SK-N-SH treated with all-trans-retinoic acid at 6 μM for 48 hours (cell line): ENCODE results near the gene TSKS.

ENCODE experiments used
- ATAC-seq: fragments of 200-7000 bp; cut with Tn5 transposase; 3 replicates; pipeline ENCODE4 v1.9.1; 2020; ENCODE audit warnings: mild to moderate bottlenecking, moderate library complexity
- ARNTL ChIP-seq: fragments of 450-650 bp; formaldehyde crosslinking; IDR thresholded peaks from 2 replicates; pipeline ENCODE4 v1.5.0; 2020; ENCODE audit warnings: low read depth, mild to moderate bottlenecking, moderate library complexity, borderline replicate concordance
- BACH2 ChIP-seq: fragments of 250-450 bp; sonication (Bioruptor Pico); IDR thresholded peaks from 2 replicates; pipeline ENCODE4 v1.9.0; 2021; ENCODE audit warnings: mild to moderate bottlenecking, borderline replicate concordance
- CREB5 ChIP-seq: fragments of 250-450 bp; sonication (Bioruptor Pico); IDR thresholded peaks from 2 replicates; pipeline ENCODE4 v1.5.1; 2020; ENCODE audit warnings: low read depth, mild to moderate bottlenecking, moderate library complexity
- CSDC2 ChIP-seq: fragments of 250-450 bp; sonication (Bioruptor Pico); IDR thresholded peaks from 2 replicates; pipeline ENCODE4 v1.5.0; 2020; ENCODE audit warnings: mild to moderate bottlenecking, moderate library complexity
- ESRRG ChIP-seq: fragments of 250-450 bp; sonication (Bioruptor Pico); IDR thresholded peaks from 2 replicates; pipeline ENCODE4 v1.6.1; 2021; ENCODE audit warnings: mild to moderate bottlenecking
- GLIS3 ChIP-seq: fragments of 250-450 bp; sonication (Bioruptor Pico); IDR thresholded peaks from 2 replicates; pipeline ENCODE4 v1.5.0; 2020; ENCODE audit warnings: mild to moderate bottlenecking, moderate library complexity
- ISL1 ChIP-seq: fragments of 250-450 bp; sonication (Bioruptor Pico); IDR thresholded peaks from 2 replicates; pipeline ENCODE4 v2.1.2; 2022; ENCODE audit warnings: mild to moderate bottlenecking, moderate library complexity
- OSR1 ChIP-seq: fragments of 250-450 bp; sonication (Bioruptor Pico); IDR thresholded peaks from 2 replicates; pipeline ENCODE4 v1.8.0; 2022; ENCODE audit warnings: moderate library complexity, mild to moderate bottlenecking, inconsistent platforms
- PPARA ChIP-seq: fragments of 250-450 bp; sonication (Bioruptor Pico); IDR thresholded peaks from 2 replicates; pipeline ENCODE4 v1.5.0; 2020; ENCODE audit warnings: mild to moderate bottlenecking, borderline replicate concordance
- SNAI2 ChIP-seq: fragments of 250-450 bp; sonication (Bioruptor Pico); IDR thresholded peaks from 2 replicates; pipeline ENCODE4 v1.5.0; 2020; ENCODE audit warnings: mild to moderate bottlenecking, moderate library complexity
- TCF4 ChIP-seq: fragments of 250-450 bp; sonication (Bioruptor Pico); IDR thresholded peaks from 2 replicates; pipeline ENCODE4 v1.8.0; 2021; ENCODE audit warnings: mild to moderate bottlenecking, moderate library complexity, borderline replicate concordance
- TOX ChIP-seq: fragments of 250-450 bp; sonication (Bioruptor Pico); IDR thresholded peaks from 2 replicates; pipeline ENCODE4 v1.8.0; 2021; ENCODE audit warnings: mild to moderate bottlenecking, moderate library complexity, borderline replicate concordance
- ZFP3 ChIP-seq: fragments of 250-450 bp; sonication (Bioruptor Pico); IDR thresholded peaks from 2 replicates; pipeline ENCODE4 v1.5.0; 2020; ENCODE audit warnings: mild to moderate bottlenecking, moderate library complexity
- ZFP30 ChIP-seq: fragments of 450-650 bp; formaldehyde crosslinking; IDR thresholded peaks from 2 replicates; pipeline ENCODE4 v1.5.0; 2022; ENCODE audit warnings: mild to moderate bottlenecking, moderate library complexity
- ZNF8 ChIP-seq: fragments of 450-650 bp; formaldehyde crosslinking; IDR thresholded peaks from 2 replicates; pipeline ENCODE4 v1.5.0; 2020; ENCODE audit warnings: mild to moderate bottlenecking, moderate library complexity
- TF ChIP-seq, protein P1 (sequence below): fragments of 250-450 bp; sonication (Bioruptor Pico); IDR thresholded peaks from 2 replicates; pipeline ENCODE4 v1.5.1; 2021; ENCODE audit warnings: mild to moderate bottlenecking, moderate library complexity
- TF ChIP-seq, protein P2 (sequence below): fragments of 250-450 bp; sonication (Bioruptor Pico); IDR thresholded peaks from 2 replicates; pipeline ENCODE4 v1.8.0; 2021; ENCODE audit warnings: low read depth, mild to moderate bottlenecking, moderate library complexity, borderline replicate concordance
- TF ChIP-seq, protein P3 (sequence below): fragments of 250-450 bp; sonication (Bioruptor Pico); IDR thresholded peaks from 2 replicates; pipeline ENCODE4 v1.5.0; 2020; ENCODE audit warnings: mild to moderate bottlenecking, moderate library complexity
- TF ChIP-seq, protein P4 (sequence below): fragments of 250-450 bp; sonication (Bioruptor Pico); IDR thresholded peaks from 2 replicates; pipeline ENCODE4 v1.8.0; 2020; ENCODE audit warnings: mild to moderate bottlenecking, moderate library complexity, borderline replicate concordance

Gene TSKS

GRCh38 chr19:49781394-49781793 lies 18.3 kb upstream of the TSKS start (continued):
- TF ChIP-seq, protein P1, sequence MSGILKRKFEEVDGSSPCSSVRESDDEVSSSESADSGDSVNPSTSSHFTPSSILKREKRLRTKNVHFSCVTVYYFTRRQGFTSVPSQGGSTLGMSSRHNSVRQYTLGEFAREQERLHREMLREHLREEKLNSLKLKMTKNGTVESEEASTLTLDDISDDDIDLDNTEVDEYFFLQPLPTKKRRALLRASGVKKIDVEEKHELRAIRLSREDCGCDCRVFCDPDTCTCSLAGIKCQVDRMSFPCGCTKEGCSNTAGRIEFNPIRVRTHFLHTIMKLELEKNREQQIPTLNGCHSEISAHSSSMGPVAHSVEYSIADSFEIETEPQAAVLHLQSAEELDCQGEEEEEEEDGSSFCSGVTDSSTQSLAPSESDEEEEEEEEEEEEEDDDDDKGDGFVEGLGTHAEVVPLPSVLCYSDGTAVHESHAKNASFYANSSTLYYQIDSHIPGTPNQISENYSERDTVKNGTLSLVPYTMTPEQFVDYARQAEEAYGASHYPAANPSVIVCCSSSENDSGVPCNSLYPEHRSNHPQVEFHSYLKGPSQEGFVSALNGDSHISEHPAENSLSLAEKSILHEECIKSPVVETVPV (CRISPR knock-in tag): no peak
- TF ChIP-seq, protein P2, sequence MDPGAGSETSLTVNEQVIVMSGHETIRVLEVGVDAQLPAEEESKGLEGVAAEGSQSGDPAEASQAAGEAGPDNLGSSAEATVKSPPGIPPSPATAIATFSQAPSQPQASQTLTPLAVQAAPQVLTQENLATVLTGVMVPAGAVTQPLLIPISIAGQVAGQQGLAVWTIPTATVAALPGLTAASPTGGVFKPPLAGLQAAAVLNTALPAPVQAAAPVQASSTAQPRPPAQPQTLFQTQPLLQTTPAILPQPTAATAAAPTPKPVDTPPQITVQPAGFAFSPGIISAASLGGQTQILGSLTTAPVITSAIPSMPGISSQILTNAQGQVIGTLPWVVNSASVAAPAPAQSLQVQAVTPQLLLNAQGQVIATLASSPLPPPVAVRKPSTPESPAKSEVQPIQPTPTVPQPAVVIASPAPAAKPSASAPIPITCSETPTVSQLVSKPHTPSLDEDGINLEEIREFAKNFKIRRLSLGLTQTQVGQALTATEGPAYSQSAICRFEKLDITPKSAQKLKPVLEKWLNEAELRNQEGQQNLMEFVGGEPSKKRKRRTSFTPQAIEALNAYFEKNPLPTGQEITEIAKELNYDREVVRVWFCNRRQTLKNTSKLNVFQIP (CRISPR knock-in tag): no peak
- TF ChIP-seq ZFP3: no peak
- TF ChIP-seq ZFP30: no peak
- no peak for TF ChIP-seq BACH2 (CRISPR knock-in tag)
- no peak for TF ChIP-seq CSDC2 (CRISPR knock-in tag)
- TF ChIP-seq ESRRG (CRISPR knock-in tag): no peak
- no peak for TF ChIP-seq CREB5 (CRISPR knock-in tag)

DNA sequence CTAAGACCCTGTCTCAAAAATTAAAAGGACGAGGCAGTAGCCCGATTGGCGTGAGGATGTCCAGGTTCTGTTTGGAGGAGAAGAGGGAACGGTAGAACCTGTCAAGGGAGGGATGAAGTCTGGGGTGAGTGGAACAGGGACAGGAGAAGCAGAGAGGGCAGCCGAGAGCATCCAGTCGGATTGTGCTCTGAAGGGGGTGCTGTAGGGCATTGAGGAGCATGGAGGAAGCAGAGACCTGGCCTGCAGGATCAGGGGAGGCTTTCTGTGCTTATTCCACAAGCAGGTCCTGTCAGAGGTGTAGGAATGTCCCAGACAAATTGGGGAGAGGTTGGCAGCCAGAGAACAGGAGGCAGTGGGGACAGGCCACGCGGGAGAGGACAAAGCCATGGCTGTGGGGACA lies 17.8 kb upstream of the TSKS start:
- TF ChIP-seq SNAI2: no peak
- TF ChIP-seq TOX (CRISPR knock-in tag): no peak
- TF ChIP-seq TCF4 (CRISPR knock-in tag): no peak
- TF ChIP-seq ARNTL: no peak
- TF ChIP-seq CSDC2 (CRISPR knock-in tag): no peak
- no peak for ATAC-seq

DNA sequence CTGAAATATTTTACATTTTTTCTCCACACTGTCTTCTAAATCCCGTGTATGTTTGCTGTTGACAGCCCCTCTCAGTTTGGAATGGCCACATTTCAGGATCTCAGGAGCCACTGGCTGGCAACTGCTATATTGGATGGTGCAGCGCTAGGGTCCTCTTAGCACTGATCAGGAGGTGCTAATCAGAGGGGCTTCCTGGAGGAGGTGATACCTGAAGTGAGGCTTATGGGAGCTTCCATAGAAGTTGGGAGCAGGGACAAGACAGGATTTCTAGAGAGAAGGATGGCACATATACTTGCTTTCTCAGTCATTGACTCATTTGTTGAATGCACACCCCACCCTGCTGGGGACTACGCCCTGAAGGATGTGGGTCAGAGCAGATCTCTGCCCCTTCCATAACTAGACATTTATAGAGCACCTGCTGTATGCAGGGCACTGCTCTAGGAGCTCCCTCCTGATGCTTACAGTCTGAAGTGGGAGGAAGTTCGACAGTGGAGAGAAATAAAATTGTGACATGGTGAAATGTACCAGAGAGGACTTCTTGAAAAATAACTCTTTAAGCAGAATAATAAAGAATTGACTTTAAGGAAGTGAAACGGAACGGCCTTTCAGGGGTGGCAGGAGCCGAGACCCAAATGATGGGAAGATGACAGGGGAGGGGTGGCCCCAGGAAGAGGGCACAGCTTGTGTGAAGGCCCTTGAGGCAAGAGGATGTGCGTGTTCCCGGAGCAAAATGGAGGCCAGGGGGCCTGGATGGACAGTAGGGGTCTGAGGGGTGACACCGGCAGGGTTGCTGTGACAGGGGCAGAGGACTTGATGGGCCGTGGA lies 16.8 kb upstream of the TSKS start:
- TF ChIP-seq PPARA: no peak
- no peak for TF ChIP-seq CSDC2 (CRISPR knock-in tag)
- TF ChIP-seq ESRRG (CRISPR knock-in tag): no peak
- TF ChIP-seq ISL1 (CRISPR knock-in tag): no peak
- TF ChIP-seq TCF4 (CRISPR knock-in tag): no peak
- no peak for TF ChIP-seq TOX (CRISPR knock-in tag)
- TF ChIP-seq OSR1 (CRISPR knock-in tag): no peak
- TF ChIP-seq, protein P3, sequence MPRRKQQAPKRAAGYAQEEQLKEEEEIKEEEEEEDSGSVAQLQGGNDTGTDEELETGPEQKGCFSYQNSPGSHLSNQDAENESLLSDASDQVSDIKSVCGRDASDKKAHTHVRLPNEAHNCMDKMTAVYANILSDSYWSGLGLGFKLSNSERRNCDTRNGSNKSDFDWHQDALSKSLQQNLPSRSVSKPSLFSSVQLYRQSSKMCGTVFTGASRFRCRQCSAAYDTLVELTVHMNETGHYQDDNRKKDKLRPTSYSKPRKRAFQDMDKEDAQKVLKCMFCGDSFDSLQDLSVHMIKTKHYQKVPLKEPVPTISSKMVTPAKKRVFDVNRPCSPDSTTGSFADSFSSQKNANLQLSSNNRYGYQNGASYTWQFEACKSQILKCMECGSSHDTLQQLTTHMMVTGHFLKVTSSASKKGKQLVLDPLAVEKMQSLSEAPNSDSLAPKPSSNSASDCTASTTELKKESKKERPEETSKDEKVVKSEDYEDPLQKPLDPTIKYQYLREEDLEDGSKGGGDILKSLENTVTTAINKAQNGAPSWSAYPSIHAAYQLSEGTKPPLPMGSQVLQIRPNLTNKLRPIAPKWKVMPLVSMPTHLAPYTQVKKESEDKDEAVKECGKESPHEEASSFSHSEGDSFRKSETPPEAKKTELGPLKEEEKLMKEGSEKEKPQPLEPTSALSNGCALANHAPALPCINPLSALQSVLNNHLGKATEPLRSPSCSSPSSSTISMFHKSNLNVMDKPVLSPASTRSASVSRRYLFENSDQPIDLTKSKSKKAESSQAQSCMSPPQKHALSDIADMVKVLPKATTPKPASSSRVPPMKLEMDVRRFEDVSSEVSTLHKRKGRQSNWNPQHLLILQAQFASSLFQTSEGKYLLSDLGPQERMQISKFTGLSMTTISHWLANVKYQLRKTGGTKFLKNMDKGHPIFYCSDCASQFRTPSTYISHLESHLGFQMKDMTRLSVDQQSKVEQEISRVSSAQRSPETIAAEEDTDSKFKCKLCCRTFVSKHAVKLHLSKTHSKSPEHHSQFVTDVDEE (CRISPR knock-in tag): no peak
- TF ChIP-seq ZNF8 (CRISPR knock-in tag): no peak
- TF ChIP-seq, protein P2 (CRISPR knock-in tag): no peak

DNA sequence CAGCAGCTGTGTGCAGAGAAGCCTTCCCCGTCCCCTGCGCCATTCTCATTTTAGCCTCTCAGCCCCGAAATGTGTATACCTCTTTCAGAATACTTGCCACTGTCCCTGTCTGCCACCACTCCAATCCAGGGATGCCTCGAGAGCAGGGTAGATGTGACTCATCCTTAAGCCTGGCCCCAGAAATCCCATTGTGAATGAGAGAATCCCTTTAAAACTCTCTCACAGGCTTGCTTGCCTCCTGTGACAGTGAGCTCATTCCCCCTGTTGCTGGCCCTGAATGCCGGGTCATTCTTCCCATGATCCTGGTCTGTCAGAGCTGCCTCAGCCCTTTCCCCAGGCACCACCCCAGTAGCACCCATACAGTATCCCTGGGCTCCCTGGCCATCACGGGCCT lies 13.3 kb upstream of the TSKS start:
- ATAC-seq: no peak
- TF ChIP-seq, protein P4, sequence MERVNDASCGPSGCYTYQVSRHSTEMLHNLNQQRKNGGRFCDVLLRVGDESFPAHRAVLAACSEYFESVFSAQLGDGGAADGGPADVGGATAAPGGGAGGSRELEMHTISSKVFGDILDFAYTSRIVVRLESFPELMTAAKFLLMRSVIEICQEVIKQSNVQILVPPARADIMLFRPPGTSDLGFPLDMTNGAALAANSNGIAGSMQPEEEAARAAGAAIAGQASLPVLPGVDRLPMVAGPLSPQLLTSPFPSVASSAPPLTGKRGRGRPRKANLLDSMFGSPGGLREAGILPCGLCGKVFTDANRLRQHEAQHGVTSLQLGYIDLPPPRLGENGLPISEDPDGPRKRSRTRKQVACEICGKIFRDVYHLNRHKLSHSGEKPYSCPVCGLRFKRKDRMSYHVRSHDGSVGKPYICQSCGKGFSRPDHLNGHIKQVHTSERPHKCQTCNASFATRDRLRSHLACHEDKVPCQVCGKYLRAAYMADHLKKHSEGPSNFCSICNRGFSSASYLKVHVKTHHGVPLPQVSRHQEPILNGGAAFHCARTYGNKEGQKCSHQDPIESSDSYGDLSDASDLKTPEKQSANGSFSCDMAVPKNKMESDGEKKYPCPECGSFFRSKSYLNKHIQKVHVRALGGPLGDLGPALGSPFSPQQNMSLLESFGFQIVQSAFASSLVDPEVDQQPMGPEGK: no peak
- TF ChIP-seq ZFP30 (no peak), ARNTL (no peak), GLIS3 (no peak)
- TF ChIP-seq, all 23 proteins: peak for 0

More for the DNA sequence above, 16.8 kb upstream of the TSKS start:
- ATAC-seq: no peak
